Vagina (tissue), 2 donors: ENCODE results near the gene NPAS1. TPM values are rescaled to one million over a fixed set of nuclear protein-coding genes. Genes with fewer than 3 reads are reported as not detected.
A peak's percentile ranks its signal among the peaks of the same experiment; 100 is the strongest.

ENCODE experiments used
- DNase-seq, 2 donors: peaks; one replicate each; pipeline ENCODE4 v3.0.0-alpha.2; 2017; ENCODE audit errors: extremely low spot score in 2 of 2
- H3K27ac ChIP-seq: fragments of 200-600 bp; sonication (generic); one replicate; pipeline ENCODE4 v1.5.1; 2019
- H3K27me3 ChIP-seq: fragments of 200-600 bp; sonication (generic); one replicate; pipeline ENCODE4 v1.5.1; 2019
- H3K36me3 ChIP-seq, 2 donors: fragments of 200-600 bp; sonication (generic); one replicate each; pipeline ENCODE4 v1.5.1; 2017 to 2019
- H3K4me1 ChIP-seq: fragments of 200-600 bp; sonication (generic); one replicate; pipeline ENCODE4 v1.5.1; 2019
- H3K4me3 ChIP-seq, 2 donors: fragments of 200-600 bp; sonication (generic); 1 replicate in 1 of 2; 2 replicates in 1 of 2; pipeline ENCODE4 v1.5.1; 2016 to 2019
- H3K9me3 ChIP-seq: fragments of 200-600 bp; sonication (generic); one replicate; pipeline ENCODE4 v1.5.1; 2019
- POLR2A ChIP-seq, 2 donors: fragments of 450-650 bp; IDR thresholded peaks; one replicate each; pipeline ENCODE4 v1.6.1; 2017; ENCODE audit warnings: antibody characterized with exemption in 2 of 2, mild to moderate bottlenecking in 2 of 2, moderate library complexity in 2 of 2
- POLR2AphosphoS5 ChIP-seq, 2 donors: sonication (generic); formaldehyde crosslinking; IDR thresholded peaks; one replicate each; pipeline ENCODE4 v1.9.0; 2017; ENCODE audit warnings: antibody characterized with exemption in 2 of 2, mild to moderate bottlenecking in 2 of 2, low read depth in 1 of 2; ENCODE audit not compliant: insufficient read depth in 1 of 2
- intact Hi-C: fragments of 100-400 bp; cut with DNase I; formaldehyde crosslinking; loops from one replicate; pipeline ENCODE4 v1.15.1; 2023
- total RNA-seq: library from RNA; depleted of rRNA; stranded (reverse); fragments of >200 nt; gene quantifications from one replicate; pipeline ENCODE4 v1.2.3, GENCODE V29; 2016
- TF ChIP-seq, protein P1 (sequence below), 3 experiments: fragments of 450-650 bp in 2 of 3; fragments of 200-600 bp in 1 of 3; sonication (generic) in 1 of 3; IDR thresholded peaks; one replicate each; pipeline ENCODE4 v1.5.1; 2017 to 2019; ENCODE audit warnings: antibody characterized with exemption in 3 of 3, mild to moderate bottlenecking in 2 of 3, moderate library complexity in 2 of 3

Gene NPAS1
- total RNA-seq, 1 donor from 2014 or later: 0.49 TPM

DNA sequence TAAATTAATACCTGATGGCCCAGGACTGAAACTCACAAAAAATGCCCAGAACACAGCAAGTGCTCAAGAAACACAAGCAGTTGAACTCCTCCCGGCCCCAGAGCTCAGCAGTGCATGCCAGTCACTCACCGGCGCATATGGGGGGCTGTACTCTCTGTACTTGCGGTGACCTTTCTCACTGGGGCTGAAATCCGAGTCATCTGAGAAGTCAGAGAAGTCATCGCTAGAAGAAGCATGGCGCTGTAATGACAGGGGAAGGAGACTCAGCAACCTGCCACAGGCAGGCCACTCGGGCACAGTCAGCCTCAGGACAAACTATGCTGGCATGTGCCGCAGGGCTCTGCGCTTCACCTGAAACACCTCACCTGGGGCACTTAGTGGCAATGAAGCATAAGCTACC is 74.2 kb downstream of the NPAS1 start:
- intact Hi-C loops: no loop called here
- H3K4me3 ChIP-seq: no peak overlapping the region
- no peak for DNase-seq
- peak overlapping the region; percentile 83 for H3K27ac ChIP-seq
- no peaks in the 10 kb centered on the region for H3K27me3 ChIP-seq
- H3K4me1 ChIP-seq: peaks cover 58% of the 10 kb centered on the region
- TF ChIP-seq POLR2A (IDR thresholded peaks at IDR 0.05) (no peak), POLR2AphosphoS5 (IDR thresholded peaks at IDR 0.05; ENCODE audit: insufficient read depth in 1 of 2, low read depth in 1 of 2) (no peak)
- TF ChIP-seq, protein P1, sequence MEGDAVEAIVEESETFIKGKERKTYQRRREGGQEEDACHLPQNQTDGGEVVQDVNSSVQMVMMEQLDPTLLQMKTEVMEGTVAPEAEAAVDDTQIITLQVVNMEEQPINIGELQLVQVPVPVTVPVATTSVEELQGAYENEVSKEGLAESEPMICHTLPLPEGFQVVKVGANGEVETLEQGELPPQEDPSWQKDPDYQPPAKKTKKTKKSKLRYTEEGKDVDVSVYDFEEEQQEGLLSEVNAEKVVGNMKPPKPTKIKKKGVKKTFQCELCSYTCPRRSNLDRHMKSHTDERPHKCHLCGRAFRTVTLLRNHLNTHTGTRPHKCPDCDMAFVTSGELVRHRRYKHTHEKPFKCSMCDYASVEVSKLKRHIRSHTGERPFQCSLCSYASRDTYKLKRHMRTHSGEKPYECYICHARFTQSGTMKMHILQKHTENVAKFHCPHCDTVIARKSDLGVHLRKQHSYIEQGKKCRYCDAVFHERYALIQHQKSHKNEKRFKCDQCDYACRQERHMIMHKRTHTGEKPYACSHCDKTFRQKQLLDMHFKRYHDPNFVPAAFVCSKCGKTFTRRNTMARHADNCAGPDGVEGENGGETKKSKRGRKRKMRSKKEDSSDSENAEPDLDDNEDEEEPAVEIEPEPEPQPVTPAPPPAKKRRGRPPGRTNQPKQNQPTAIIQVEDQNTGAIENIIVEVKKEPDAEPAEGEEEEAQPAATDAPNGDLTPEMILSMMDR (IDR thresholded peaks at IDR 0.05): no peak
- H3K36me3 ChIP-seq: peaks cover 0 to 40% of the 10 kb centered on the region in 2 donors
- H3K9me3 ChIP-seq: no peaks in the 10 kb centered on the region

DNA sequence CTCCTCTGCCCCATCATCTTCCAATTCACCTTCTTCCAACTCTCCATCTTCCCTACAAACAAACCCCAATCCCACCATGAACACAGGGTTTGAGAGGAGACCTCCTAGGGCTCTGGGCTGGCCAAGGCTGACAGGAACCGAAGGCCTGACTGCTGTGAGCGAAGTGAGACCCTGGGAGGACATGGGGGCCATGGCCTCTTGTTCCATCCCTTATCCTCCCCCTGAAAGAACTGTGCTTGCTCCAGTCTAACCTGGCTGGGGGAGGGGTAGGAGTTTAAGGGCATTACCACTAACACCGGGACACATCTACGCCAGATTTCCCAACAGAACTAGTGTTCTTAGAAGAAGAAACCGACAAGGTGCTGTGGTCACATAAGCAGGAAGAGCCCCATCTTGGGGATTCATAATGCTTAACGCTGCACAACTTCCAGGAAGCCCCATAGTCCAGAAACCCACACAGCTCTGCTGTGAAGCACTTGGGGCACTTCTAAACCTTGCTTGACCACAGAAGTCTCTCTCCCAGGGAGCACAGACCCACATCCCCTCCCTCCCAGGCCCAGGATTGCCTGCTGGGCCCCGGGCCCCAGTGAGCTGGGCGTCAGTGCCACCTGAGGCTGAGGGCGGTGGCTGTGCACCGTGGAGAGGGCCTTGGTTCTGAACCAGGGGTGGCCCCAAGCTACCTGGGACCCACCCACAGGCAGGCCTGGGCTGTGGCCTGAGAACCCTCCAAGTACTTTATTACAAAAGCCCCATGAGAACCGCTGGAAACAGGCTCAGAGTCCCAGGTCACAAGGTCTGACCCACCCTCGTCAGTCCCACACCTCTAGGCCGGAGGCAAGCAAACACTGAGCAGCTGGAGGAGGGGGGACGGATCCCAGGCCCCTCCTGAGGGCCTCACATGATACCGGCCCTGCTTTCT is 75.2 kb downstream of the NPAS1 start:
- TF ChIP-seq POLR2A (IDR thresholded peaks at IDR 0.05) (no peak), POLR2AphosphoS5 (IDR thresholded peaks at IDR 0.05; ENCODE audit: insufficient read depth in 1 of 2, low read depth in 1 of 2) (no peak)
- TF ChIP-seq, protein P1 (IDR thresholded peaks at IDR 0.05): no peak
- Histone ChIP-seq H3K27me3 (no peaks in the 10 kb centered on the region), H3K36me3 (peaks cover 0 to 32% of the 10 kb centered on the region in 2 donors), H3K27ac (peak overlapping the region; percentile 83), H3K4me1 (peaks cover 58% of the 10 kb centered on the region), H3K4me3 (no peak overlapping the region), H3K9me3 (no peaks in the 10 kb centered on the region)
- intact Hi-C loops: no loop called here
- no peak for DNase-seq

Other genes starting within 250 kb of the NPAS1 start
- gene SLC1A5, start 231.2 kb upstream of the NPAS1 start, total RNA-seq: 147 TPM
- gene AP2S1, start 169.0 kb upstream of the NPAS1 start, total RNA-seq: 75.9 TPM
- gene ARHGAP35, start 158.8 kb upstream of the NPAS1 start, total RNA-seq: 42.5 TPM
- gene TMEM160, start 28.8 kb downstream of the NPAS1 start, total RNA-seq: 36.3 TPM
- 21.9 TPM for gene ZC3H4, start 93.9 kb downstream of the NPAS1 start, total RNA-seq
- 32.7 TPM for gene SAE1, start 111.0 kb downstream of the NPAS1 start, total RNA-seq
- gene BBC3, start 211.4 kb downstream of the NPAS1 start, total RNA-seq: 4.7 TPM
- 19.2 TPM for gene CCDC9, start 236.7 kb downstream of the NPAS1 start, total RNA-seq